ENCODE results near the gene ATAD3B.
"Not testable (repeated sequence)": the region's sequence is repeated elsewhere in the genome, so short reads cannot be mapped to it uniquely, and the experiment has no call there.

ATAD3B gene, protein sequence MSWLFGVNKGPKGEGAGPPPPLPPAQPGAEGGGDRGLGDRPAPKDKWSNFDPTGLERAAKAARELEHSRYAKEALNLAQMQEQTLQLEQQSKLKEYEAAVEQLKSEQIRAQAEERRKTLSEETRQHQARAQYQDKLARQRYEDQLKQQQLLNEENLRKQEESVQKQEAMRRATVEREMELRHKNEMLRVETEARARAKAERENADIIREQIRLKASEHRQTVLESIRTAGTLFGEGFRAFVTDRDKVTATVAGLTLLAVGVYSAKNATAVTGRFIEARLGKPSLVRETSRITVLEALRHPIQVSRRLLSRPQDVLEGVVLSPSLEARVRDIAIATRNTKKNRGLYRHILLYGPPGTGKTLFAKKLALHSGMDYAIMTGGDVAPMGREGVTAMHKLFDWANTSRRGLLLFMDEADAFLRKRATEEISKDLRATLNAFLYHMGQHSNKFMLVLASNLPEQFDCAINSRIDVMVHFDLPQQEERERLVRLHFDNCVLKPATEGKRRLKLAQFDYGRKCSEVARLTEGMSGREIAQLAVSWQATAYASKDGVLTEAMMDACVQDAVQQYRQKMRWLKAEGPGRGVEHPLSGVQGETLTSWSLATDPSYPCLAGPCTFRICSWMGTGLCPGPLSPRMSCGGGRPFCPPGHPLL
- total RNA-seq = 8.7 to 34.5 (median 22.0) reads per million in 18 experiments

- peak; percentile 94 to 96 for DNase-seq
Observed at GRCh38 chr1:1471389-1472052, at the start of gene ATAD3B. Gene ATAD3B, plus strand, starts transcription at chr1:1471765. Its CDS starts 120 bp downstream, at chr1:1471885.

DNA sequence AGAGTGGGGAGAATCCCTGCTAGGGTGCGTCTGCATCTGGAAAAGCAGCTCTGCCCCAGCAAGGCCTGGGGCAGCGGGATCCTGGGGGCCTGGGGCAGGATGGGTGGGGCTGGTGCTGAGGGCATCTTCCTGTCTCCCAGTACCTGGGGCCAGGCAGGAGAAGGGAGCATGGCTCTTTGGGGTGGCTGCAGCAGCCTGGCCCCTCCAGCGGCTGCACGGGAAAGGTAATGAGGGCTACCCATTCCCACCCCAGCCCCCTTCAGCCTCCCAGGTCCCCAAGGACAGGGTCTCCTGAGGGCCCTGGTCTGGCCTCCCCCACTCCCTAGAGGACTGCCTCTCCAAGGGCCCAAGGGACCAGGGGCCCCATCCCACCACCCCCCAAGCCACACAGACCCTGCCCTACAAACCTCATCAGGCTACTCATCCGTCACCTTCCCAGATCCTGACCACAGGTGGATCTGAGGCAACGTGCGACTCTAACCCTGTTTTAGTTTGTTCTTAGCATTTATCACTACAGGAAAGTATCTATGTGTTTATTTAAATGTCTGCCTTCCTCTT, 49.6 kb upstream of the ATAD3B start:
- no peak for DNase-seq

DNA sequence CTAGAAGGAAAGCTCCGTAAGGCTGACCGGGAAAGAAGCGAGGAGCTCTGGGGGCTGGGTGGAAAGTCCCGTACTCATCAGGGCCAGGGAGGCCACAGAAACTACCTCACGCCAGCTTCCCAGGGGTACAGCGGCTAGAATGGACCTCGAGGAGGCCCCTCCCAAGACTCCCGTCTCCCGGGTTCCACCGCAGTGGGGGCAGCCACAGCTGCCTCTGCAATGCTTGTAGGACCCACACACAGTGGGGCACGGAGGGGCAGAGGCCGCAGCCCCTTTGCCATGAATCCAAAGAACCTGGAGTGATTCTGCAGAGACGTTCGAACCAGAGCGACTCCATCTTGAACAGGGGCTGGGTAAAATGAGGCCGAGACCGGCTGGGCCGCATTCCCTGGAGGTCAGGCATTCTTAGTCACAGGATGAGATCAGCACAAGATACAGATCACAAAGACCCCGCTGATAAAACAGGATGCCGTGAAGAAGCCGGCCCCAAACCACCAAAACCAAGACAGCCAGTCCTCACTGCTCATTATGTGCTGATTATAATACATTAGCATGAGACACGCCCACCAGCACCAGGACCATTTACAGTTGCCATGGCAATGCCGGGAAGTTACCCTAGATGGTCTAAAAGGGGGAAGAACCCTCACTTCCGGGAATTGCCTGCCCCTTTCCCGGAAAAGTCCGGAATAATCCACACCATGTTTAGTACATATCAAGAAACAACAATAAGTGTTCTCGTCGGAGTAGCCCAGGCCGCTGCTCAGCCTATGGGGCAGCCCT, 48.9 kb upstream of the ATAD3B start:
- no peak for DNase-seq

DNA sequence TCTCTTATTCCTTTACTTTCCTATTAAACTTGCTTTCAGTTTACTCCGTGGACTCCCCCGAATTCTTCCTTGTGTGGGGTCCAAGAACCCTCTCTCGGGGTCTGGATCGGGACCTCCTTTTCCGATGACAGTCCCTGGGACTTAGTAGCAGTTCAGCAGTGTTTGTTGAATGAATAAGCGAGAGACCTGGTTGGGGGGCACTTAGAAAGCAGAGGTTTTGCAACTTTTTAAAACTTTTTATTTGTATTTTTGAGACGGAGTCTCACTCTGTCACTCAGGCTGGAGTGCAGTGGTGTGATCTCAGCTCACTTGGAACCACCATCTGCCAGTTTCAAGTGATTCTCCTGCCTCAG, 48.3 kb upstream of the ATAD3B start:
- DNase-seq = no peak

DNA sequence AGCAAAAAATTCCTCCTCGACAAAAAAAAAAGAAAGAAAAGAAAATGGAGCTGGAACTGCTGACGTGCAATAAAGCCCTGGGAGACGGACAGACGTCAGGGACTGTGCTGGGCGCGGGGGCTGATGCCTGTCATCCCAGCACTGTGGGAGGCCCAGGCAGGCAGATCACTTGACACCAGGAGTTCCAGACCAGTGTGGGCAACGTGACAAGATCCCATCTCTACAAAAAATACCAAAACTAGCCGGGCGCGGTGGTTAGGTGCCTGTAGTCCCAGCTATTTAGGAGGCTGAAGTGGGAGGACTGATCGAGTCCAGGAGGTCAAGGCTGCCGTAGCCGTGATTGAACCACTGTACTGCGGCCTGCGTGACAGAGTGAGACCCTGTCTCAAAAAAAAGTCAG, 46.9 kb upstream of the ATAD3B start:
- no peak for DNase-seq

DNA sequence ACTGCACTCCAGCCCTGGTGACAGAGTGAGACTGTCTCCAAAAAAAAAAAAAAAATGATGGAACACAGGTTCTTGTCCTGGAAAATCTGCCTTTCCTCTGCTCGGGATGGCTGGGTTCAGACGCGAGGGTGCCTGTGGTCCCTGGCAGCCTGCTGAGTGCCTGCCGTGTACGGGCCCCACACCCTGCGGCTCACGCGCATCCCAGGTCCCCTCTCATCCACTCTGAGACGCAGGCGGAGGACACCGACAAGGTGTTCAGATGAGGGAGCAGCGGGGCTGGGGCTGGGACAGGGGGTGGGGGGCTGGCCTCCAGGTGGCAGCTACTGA, 46.2 kb upstream of the ATAD3B start:
- DNase-seq = no peak

- DNase-seq = no peak
Observed at GRCh38 chr1:1425753-1426495, 45.6 kb upstream of the ATAD3B start.

DNA sequence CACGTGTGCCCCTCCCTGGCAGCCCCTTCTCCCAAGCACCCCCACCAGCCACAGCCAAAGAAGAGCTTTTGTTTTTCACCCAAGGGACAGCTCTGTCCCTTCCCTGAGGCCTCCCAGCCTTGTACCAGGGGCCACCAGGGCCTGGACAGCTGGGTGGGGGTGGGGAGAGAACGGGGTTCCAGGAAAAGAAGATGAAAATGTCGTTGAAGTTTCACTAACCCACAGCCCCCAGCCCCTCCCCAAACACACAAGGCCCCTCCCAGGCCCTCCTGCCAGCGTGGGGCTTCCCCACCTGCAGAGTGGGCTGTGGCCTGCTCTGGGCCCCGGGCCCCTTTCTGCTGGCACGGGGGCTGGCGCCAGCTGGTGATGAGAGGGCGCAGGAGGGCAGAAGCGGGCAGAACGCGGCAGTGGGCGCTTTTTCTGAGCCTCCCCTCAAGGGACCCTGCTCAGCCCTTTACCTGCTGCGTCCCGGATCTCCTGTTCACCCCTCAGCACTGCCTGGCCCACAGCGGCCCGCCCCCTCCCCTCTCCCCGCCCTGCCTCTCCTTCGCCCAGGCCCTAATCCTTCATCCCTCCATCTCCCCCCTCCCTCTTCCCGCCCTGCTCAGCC, 45.0 kb upstream of the ATAD3B start:
- DNase-seq = no peak

- no peak for DNase-seq
Observed at GRCh38 chr1:1427106-1427819, 44.3 kb upstream of the ATAD3B start.

GRCh38 chr1:1427820-1428148, 43.8 kb upstream of the ATAD3B start:
- no peak for DNase-seq

GRCh38 chr1:1428174-1428573, 43.4 kb upstream of the ATAD3B start:
- DNase-seq = no peak

DNA sequence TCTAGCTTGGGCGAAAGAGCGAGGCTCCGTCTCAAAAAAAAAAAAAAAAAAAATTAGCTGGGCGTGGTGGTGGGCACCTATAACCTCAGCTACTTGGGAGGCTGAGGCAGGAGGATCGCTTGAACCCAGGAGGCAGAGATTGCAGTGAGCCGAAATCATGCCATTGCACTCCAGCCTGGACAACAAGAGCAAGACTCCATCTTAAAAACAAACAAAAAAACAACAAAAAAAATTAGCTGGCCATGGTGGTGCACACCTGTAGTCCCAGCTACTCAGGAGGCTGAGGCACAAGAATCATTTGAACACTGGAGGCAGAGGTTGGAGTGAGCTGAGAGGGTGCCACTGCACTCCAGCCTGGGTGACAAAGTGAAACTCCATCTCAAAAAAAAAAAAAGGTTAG, 42.6 kb upstream of the ATAD3B start:
- not testable (repeated sequence) for DNase-seq

DNA sequence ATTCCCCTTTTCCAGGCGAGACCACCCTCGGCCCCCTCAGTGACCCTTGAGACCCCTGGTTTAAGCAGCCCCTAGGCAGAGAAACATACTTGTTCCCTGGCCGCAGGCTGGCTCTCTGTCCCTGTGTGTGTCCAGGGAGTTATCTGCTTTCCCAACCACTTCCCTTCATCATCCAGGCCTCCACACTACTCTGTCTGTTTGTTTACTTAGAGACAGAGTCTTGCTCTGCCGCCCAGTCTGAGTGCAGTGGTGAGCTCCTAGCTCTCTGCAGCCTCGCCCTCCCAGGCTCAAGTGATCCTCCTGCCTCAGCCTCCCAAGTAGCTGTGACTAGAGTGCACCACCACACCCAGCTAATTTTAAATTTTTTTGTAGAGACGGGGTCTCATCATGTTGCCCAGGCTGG, 41.9 kb upstream of the ATAD3B start:
- no peak for DNase-seq

DNA sequence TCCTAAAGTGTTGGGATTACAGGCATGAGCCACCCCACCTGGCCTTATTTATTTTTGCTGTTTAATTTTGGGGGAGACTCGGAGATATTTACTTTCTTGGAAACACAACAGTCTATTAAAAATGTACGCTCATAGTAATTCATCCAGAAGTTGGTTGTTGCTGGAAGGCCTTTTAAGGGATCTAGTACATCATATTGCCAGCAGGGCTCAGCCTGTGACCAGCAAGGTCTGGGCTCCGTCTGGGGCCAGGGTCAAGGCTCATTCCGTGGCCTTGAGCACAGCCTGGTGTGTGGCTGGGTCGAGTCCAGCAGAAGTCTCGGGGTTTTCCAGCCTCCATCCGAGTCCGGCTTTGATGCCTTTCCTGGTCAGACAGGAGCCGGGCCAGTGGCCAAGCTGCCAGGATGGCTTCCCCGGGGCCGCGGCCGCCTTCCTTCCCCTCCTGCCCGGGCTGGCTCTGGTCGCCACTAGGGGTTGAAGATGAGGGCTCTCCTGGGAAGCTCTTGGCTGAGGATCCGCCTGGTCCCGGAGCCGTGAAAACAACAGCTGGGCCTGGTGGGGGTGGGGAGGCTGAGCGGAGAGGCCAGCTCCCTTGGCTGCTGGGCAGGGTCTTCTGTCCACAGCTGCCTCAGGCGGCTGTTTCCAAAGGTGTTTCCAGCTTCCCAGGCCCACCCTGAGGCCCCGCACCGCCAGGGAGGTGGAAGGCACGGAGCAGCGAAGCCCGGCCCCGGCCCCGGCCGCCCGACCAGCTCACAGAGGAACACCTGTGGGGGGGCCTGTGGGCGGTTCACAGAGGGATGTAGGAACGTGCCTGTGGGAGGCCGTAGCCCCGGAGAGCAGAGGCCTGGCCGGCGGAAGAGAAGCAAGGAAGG, 41.2 kb upstream of the ATAD3B start:
- no peak for DNase-seq

- no peak for DNase-seq
Observed at GRCh38 chr1:1430992-1431844, 40.3 kb upstream of the ATAD3B start.

DNA sequence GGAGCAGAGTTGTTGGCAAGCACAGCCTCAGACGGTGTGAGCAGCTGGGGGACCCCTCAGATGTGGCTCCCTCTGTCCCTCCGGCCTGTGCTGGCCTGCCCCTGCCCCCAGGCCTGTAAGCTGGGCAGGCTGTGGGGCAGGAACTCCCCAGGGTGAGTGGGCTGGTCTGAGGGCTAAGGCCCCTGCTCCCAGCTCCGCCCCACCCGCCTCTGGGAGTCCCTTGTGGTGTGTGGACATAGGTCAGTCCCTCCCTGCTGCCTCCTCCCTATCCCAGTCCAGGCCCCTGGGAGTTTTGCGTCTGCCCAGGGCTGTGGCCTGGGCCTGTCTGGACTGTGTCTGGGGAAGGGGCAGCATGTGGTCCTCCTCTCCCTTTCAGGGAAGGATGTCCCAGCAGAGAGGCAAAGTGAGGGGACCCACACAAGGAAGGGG, 39.7 kb upstream of the ATAD3B start:
- DNase-seq = no peak

DNA sequence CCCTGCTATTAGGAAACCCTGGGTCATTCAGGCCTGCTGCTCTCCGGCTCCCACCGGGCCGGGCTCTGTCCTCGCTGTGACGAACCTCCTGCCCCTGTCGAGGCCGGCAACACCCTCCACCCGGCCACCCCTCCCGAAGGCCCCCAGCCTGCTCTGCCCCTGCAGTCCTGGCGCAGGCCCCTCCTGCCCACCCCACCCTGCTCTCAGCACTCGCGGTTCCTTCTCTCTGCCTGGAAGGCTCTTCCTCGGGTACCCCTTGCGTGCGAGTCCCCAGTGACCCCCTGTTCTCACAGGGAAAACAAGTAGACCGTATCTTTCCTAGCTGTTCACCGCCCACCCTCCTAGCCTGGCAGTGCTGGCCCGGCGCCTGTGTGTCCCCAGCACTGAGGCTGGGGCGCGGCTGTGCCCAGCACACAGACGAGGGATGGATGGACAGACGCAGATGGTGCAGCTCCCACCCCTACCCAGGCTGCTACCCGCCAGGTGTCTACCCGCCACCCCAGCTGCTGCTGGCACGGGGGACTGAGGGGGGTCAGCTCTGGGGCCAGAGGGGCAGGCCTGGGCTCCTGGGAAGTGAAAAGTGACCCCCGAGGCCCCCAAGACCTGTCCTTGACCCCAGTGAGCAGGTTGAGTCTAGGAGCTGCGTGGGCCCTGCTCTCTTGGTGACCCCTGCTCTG, 39.2 kb upstream of the ATAD3B start:
- DNase-seq = no peak

All from inflammatory macrophage (primary cell).